Mammary epithelial cell (primary cell): ENCODE results near the gene BACH2.

ENCODE experiments used
- EZH2 ChIP-seq: IDR thresholded peaks from 2 replicates; pipeline ENCODE4 v1.6.1; 2012; ENCODE audit warnings: low read length, inconsistent platforms, borderline replicate concordance
- TF ChIP-seq, protein P1 (sequence below), 2 donors: IDR thresholded peaks in 1 of 2; conservative IDR thresholded peaks in 1 of 2; 2 replicates each; pipeline ENCODE4 v1.5.1; 2011 to 2012; ENCODE audit warnings: inconsistent platforms in 2 of 2, low read length in 2 of 2, mild to moderate bottlenecking in 2 of 2, control low read depth in 1 of 2, low read depth in 1 of 2; ENCODE audit not compliant: insufficient read depth in 1 of 2; ENCODE audit errors: extremely low read depth in 1 of 2

DNA sequence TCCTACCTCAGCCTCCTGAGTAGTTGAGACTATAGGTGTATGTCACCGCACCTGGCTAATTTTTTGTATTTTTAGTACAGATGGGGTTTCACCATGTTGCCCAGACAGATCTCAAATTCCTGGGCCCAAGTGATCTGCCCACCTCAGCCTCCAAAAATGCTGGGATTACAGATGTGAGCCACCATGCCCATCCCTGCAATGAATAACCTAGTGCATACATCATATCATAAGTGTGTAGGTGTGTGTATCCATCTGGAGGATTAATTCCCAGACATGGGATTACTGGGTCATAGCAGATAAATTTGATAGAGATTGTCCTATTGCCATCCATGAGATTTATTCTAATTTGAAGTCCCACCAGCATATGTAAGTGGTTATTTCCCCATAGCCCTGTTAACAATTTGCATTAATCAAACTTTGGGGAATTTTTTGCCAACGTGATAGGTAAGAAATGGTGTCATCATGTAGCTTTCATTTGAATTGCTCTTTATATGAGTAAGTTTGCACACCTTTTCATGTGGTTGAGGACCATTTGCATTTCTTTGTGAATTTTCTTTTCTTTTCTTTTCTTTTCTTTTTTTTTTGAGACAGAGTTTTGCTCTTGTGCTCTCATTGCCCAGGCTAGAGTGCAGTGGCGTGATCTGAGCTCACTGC lies 29.9 kb upstream of the BACH2 start:
- TF ChIP-seq, protein P1, sequence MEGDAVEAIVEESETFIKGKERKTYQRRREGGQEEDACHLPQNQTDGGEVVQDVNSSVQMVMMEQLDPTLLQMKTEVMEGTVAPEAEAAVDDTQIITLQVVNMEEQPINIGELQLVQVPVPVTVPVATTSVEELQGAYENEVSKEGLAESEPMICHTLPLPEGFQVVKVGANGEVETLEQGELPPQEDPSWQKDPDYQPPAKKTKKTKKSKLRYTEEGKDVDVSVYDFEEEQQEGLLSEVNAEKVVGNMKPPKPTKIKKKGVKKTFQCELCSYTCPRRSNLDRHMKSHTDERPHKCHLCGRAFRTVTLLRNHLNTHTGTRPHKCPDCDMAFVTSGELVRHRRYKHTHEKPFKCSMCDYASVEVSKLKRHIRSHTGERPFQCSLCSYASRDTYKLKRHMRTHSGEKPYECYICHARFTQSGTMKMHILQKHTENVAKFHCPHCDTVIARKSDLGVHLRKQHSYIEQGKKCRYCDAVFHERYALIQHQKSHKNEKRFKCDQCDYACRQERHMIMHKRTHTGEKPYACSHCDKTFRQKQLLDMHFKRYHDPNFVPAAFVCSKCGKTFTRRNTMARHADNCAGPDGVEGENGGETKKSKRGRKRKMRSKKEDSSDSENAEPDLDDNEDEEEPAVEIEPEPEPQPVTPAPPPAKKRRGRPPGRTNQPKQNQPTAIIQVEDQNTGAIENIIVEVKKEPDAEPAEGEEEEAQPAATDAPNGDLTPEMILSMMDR (conservative IDR thresholded peaks at IDR 0.05 in 1 of 2, IDR thresholded peaks at IDR 0.05 in 1 of 2; ENCODE audit: extremely low read depth in 1 of 2, insufficient read depth in 1 of 2, low read depth in 1 of 2, low read length in 2 of 2) = no peak
- TF ChIP-seq EZH2 = no peak
